Measurements from ENCODE around the gene ITPK1. TPM values are rescaled to one million over a fixed set of nuclear protein-coding genes. Genes with fewer than 3 reads are reported as not detected.

ITPK1 gene
- total RNA-seq, 1 donor from 2014 or later: 24.0 TPM

GRCh38 chr14:92985521-92985920 is 130.2 kb downstream of the ITPK1 start:
- DNase-seq: no peak

GRCh38 chr14:92984896-92985295 is 130.8 kb downstream of the ITPK1 start:
- DNase-seq: no peak

GRCh38 chr14:92984082-92984788 is 131.5 kb downstream of the ITPK1 start:
- DNase-seq: no peak

DNA sequence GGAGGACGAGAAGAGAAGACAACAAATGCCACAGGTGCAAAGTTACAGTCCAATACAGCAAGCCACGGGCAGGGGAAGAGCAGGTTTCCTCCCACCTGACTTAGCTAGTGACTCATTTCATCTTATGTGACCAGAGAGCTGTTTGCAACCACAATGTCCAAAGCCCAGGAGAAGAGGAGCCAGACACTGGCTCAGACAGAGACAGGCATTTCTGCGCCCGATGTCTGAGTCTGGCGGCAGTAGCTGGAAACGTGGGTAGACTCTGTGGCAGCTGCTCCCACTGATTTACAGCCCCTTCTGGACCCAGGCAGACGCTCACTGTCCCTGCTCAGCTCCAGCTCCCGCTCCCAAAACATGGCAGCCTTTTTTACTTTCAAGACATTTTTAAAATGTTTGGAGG is 132.8 kb downstream of the ITPK1 start:
- no peak for DNase-seq

DNA sequence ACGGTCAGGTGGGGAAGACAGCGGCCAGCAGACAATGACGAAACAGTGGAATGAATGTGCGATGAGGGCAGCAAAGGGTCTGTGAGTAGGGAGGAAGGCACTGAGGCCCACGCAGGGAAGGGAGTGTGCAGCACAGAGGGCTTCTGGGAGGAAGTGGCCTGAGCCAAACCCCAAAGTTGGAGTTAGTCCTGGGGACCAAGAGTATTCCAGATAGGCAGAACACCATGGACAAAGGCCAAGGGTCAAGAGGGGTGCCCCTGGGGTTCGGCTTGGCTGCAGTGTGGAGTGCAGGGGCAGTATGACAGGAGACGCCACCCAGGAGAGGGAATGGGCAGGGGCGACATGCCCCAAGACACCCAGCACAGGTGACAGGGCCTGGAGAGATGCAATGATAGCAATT is 134.0 kb downstream of the ITPK1 start:
- no peak for DNase-seq

DNA sequence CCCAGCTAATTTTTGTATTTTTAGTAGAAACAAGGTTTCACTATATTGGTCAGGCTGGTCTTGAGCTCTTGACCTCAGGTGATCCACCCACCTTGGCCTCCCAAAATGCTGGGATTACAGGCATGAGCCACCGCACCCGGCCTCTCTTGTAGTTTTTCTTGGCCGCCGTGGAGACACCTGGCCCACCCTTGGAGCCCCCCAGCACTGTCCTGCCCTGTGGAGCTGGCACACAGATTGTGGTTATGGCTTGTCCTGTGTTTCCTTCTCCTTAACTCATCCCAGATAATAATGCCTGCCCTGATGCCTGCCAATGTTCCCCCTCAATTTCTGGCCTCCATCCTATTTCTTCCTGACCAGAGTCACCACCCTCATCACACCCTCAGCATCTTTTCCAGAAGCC is 134.9 kb downstream of the ITPK1 start:
- no peak for DNase-seq

GRCh38 chr14:92978229-92979021 is 137.3 kb downstream of the ITPK1 start:
- DNase-seq: no peak

DNA sequence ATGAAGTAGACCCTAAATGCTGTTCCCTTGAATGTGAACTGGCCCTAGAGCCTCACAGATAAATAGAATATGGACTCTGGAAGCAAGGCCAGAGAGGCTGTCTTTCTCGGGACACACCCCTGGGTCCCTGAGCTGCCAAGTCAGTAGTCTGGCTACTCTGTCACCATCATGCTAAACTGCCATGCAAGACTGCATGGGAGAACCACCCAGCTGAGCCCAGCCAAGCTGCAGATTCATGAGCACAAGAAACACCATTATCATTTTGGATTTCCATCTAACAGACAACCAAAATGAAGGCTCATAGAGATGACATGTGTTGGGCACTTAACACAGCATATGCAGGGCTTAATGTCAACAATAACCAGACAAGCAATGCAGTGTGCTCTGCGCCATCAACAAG is 139.5 kb downstream of the ITPK1 start:
- no peak for DNase-seq

DNA sequence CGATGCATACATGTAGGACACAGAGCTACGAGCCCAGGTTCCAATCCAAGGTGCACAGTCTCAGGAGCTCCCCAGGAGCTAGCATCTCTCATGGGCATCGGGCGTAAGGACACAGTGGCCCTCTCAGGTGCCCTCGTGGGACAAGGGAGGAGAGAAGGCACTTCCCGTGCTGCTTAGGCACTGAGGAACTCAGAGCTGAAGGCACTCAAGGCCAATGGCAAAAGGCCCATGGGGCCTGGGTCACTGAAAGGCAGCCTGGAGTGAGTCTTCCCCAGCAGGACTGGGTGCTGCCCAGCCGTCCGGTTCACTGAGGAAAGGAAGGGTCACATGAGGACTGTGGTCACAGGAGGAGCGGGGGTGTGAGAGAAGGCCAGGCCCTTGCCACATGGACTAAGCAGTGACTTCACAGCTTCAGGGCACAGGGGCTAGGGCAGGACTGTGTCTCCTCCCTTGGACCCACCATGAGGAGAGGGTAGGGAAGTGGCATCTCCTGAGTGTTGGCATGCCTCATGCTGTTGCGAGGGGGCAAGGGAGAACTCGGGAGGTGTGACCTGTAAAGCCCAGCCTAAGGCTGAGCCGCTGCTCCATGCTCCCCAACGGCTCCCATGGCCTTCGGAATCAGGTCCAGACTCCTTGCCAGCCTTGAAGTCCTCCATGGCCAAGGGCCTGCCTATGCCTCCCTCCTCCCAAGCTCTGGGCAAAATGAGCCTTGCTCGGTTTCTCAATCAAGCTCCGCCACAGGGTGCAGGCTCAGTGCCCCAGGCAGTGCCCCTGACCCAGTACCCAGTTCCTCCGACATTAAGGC is 141.0 kb downstream of the ITPK1 start:
- DNase-seq: no peak

DNA sequence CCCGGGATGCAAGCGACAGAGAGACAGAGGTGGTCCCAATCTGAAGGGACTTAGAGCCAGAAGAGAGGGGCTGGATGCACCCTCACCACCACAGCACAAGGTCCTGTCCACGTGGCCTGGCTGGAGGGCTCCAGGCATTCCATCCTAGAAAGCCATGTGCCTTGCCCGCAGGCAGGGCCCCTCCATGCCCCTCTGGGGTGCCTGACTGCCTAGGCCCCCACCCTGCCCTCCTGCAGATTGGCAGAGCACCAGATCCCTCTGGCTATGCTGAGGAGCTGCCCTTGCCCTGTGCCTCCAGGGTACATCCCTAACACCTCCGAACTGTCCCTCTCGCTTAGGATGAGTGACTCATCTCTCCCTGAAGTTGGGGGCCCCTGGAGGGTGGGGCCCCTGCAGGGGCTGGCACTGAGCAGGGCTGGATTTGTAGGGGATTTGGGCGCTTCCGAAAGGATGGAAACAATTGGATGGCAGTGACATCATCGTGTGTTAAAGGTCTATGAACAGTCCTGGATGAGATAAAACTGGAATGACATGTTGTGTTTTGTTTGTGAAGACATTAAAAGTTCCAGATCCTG is 141.8 kb downstream of the ITPK1 start:
- DNase-seq: no peak

DNA sequence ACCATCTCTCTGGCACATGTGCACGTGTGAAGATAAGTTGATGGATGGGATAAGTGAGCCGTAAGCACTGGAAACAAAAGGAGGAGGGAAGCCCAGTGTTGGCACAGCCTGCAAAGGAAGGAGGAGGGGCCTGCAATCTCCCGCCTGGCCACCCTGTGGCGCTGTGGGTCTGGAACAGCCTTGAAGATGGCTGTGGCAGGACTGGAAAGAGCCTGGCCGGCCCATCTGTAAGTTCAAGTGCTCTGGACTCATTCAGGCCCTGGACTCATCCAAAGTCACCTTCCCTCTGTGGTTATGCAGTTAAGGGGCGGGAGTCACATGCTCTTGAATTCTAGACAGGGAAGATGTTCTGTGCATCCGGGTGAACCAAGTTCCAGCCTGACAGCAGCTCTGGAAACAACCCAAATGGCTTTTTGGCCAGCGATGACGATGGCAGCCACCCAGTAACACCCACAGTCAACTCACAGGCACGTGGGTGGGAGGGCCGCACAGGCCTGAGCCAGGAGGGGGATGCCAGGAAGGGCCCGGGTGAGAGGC is 142.4 kb downstream of the ITPK1 start:
- peak; percentile 47 for DNase-seq

- DNase-seq: no peak
These were observed 144.0 kb downstream of the ITPK1 start for GRCh38 chr14:92971601-92972180.

- no peak for DNase-seq
These were observed 145.5 kb downstream of the ITPK1 start for GRCh38 chr14:92970271-92970670.

DNA sequence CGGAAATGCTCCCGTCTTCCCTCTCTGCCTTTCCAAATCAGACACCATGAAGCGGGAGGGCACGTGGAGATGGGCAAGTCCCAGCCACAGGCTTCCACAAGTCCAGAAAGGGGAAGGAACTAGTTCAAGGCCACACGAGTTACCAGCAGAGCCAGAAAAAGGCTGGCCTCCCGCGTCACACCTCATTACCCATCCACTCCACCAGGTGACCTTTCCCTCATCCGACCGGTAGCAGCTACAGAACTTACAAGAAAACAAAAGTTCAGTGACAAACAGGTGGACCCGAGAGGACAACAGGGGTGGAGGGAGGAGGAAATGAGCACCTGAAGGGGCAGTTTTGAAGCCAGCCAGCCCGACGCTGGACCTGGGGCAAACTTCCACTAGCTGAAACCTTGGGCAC is 145.9 kb downstream of the ITPK1 start:
- DNase-seq: no peak

DNA sequence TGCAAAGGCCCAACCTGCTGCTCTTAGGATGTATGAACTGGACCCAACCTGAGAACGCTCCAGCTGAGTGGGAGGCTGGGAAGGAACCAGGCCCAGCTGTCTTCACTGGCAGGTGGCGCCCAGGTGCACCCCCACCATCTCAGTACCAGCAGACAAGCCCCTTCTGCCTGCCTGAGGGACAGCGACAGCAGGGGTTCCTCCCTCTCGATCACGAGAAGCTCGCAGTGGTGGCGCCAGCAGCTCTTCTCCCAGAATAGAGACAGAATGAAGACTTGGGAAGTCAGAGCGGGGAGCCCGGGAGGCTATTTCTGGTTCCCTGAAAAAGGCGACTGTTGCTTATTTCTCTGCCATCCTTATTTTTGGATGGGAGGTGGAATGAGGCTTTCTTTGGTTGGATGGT is 146.3 kb downstream of the ITPK1 start:
- no peak for DNase-seq

- no peak for DNase-seq
These were observed 147.3 kb downstream of the ITPK1 start for GRCh38 chr14:92968291-92969020.

- no peak for DNase-seq
These were observed 148.3 kb downstream of the ITPK1 start for GRCh38 chr14:92967346-92967926.

- DNase-seq: no peak
These were observed 150.4 kb downstream of the ITPK1 start for GRCh38 chr14:92965281-92965680.

DNA sequence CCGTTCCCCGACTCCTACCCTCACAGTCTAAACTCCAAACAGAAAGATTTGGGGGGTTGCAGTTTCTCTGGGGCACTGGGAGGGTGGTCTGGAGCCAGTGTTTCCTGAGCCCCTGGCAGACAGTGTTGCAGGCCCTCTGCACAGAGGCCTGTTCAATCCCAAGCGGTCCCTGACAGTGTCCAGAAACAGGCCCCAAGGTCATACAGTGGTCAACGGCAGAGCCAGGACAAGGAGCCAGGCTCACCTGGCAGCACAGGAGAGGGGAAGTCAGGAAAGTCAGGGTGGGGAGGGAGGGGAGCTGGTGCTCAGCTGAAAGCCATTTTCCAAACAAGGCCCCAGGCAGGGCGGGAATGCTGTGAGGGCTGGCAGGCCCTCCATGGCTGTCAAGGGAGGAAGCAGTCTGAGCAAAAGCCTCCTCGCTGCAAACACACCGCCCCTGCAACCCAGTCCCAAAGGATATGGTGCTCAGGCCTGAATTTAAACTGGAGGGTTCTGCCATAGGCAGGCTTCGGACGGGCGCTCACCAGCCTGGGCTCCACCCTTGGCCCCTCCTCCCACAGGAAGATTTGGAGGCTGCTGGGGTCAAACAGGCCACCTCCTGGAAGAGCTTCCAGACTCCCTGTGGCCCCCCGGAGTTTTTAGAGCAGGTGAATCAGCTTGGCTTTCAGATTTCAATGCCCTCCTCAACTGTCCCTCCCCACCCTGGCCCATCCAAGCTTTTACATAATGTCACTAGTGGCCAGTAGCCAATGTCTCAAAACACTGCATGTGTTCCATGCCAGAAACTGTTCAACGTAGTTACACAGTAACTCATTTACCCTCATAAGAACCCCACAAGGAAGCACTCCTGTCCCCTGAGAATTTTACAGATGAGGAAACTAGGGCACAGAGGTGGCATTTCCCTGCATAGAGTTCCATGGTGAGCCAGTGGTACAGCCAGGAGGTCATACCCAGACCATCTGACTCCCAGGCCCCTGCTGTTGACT is 151.3 kb downstream of the ITPK1 start:
- no peak for DNase-seq
